ENCODE results near the gene CARMIL1.
A peak's percentile ranks its signal among the peaks of the same experiment; 100 is the strongest.

CARMIL1 gene

GRCh38 chr6:25312034-25312620 is 33.0 kb downstream of the CARMIL1 start:
- no peak for DNase-seq

- DNase-seq = no peak
These were observed 33.5 kb downstream of the CARMIL1 start for GRCh38 chr6:25312703-25313102.

GRCh38 chr6:25314509-25315175 is 35.5 kb downstream of the CARMIL1 start:
- no peak for DNase-seq

GRCh38 chr6:25315194-25316177 is 36.3 kb downstream of the CARMIL1 start:
- DNase-seq = no peak

GRCh38 chr6:25316626-25317025 is 37.5 kb downstream of the CARMIL1 start:
- DNase-seq = no peak

- DNase-seq = no peak
These were observed 39.4 kb downstream of the CARMIL1 start for GRCh38 chr6:25318589-25318988.

- DNase-seq = no peak
These were observed 41.3 kb downstream of the CARMIL1 start for GRCh38 chr6:25320459-25320858.

- DNase-seq = no peak
These were observed 43.5 kb downstream of the CARMIL1 start for GRCh38 chr6:25322692-25323091.

GRCh38 chr6:25324066-25324762 is 45.0 kb downstream of the CARMIL1 start:
- no peak for DNase-seq

- DNase-seq = no peak
These were observed 47.0 kb downstream of the CARMIL1 start for GRCh38 chr6:25326126-25326525.

GRCh38 chr6:25326960-25327359 is 47.8 kb downstream of the CARMIL1 start:
- DNase-seq = no peak

- no peak for DNase-seq
These were observed 48.3 kb downstream of the CARMIL1 start for GRCh38 chr6:25327432-25327831.

- no peak for DNase-seq
These were observed 50.1 kb downstream of the CARMIL1 start for GRCh38 chr6:25329161-25329817.

GRCh38 chr6:25329982-25330381 is 50.8 kb downstream of the CARMIL1 start:
- DNase-seq = no peak

GRCh38 chr6:25330796-25331685 is 51.9 kb downstream of the CARMIL1 start:
- no peak for DNase-seq

- no peak for DNase-seq
These were observed 53.0 kb downstream of the CARMIL1 start for GRCh38 chr6:25332165-25332564.

- peak; percentile 3 for DNase-seq
These were observed 53.5 kb downstream of the CARMIL1 start for GRCh38 chr6:25332655-25333071.

GRCh38 chr6:25333471-25333870 is 54.3 kb downstream of the CARMIL1 start:
- DNase-seq = no peak

- no peak for DNase-seq
These were observed 55.6 kb downstream of the CARMIL1 start for GRCh38 chr6:25334793-25335192.

GRCh38 chr6:25336996-25337395 is 57.8 kb downstream of the CARMIL1 start:
- DNase-seq = no peak

- DNase-seq = no peak
These were observed 58.3 kb downstream of the CARMIL1 start for GRCh38 chr6:25337431-25337830.
